Measurements from ENCODE around the gene PDZD4. TPM values are rescaled to one million over a fixed set of nuclear protein-coding genes. Genes with fewer than 3 reads are reported as not detected.

The PDZD4 gene
- total and polyA plus RNA-seq, 9 of the 15 experiments (the other 6 are each of a cell fraction or from before 2014, with no cell fraction given): 0.05 to 0.38 (median 0.07) TPM; not detected in 5

DNA sequence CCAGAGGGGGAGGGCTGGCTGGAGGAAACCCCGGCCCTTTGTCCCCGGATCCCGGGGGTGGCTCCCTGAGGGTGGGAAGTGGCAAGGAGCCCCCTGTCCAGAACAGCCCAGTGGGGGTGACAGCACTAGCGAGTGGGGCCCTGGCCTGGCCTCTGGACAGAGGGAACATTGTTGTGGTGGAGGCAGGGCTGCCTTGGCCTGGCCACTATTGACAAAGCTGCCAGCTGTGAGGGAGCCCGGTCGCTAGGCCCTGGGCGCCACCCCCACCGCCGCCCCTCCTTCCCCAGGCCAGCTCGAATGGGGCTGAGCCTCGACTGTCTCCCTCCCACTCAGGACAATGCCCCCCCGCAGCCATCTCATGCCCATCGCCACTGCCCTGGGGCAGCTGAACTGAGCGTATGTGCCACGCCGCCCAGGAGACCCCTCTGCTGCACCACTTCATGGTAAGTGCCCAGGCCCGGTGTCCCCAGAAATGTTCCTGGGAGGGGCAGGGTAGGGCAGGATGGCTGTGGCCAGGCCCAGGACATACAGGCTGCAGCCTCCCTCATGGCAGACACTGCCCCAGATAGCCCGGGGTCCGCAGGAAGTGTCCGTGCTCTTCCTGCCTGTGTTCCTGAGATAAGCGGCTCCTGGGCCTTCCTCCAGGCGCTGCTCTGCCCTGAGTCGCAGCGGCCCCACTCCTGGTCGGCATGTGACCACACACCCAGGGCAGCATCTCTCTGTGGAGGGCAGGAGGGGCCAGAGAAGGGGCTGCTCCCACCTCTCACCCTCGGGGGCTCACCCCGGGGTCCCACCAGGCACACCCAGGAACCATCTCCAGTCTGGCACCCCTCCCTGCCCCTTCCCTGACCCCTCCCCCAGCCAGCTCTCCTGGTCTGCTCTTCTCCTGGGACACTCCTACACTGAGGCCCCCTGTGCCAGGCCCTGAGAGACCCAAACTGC lies 64.9 kb downstream of the PDZD4 start (continued):
- TF ChIP-seq ZNF121 (CRISPR knock-in tag; conservative IDR thresholded peaks at IDR 0.05): no peak
- TF ChIP-seq GATAD2A (IDR thresholded peaks at IDR 0.05): no peak
- TF ChIP-seq CBX1 (IDR thresholded peaks at IDR 0.05; ENCODE audit: low read depth): no peak; the same call in 1 of the 2 replicates
- no peak for TF ChIP-seq MCM3 (IDR thresholded peaks at IDR 0.05)
- TF ChIP-seq TGIF2 (CRISPR knock-in tag; IDR thresholded peaks at IDR 0.05): no peak
- TF ChIP-seq CTBP1 (IDR thresholded peaks at IDR 0.05; ENCODE audit: borderline replicate concordance): peak; percentile 62; the same call in 1 of the 2 replicates
- no peak for TF ChIP-seq EWSR1 (IDR thresholded peaks at IDR 0.05; ENCODE audit: borderline replicate concordance, low read depth, partially characterized antibody)
- TF ChIP-seq CREB1 (IDR thresholded peaks at IDR 0.05): 0 out of 2 replicates have a peak, but pooled peaks have one; percentile 10
- no peak; the same call in 1 of the 2 replicates for TF ChIP-seq CREB1 (CRISPR knock-in tag; IDR thresholded peaks at IDR 0.05)
- TF ChIP-seq, protein P1, sequence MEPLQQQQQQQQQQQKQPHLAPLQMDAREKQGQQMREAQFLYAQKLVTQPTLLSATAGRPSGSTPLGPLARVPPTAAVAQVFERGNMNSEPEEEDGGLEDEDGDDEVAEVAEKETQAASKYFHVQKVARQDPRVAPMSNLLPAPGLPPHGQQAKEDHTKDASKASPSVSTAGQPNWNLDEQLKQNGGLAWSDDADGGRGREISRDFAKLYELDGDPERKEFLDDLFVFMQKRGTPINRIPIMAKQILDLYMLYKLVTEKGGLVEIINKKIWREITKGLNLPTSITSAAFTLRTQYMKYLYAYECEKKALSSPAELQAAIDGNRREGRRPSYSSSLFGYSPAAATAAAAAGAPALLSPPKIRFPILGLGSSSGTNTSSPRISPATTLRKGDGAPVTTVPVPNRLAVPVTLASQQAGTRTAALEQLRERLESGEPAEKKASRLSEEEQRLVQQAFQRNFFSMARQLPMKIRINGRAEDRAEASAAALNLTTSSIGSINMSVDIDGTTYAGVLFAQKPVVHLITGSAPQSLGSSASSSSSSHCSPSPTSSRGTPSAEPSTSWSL (CRISPR knock-in tag; IDR thresholded peaks at IDR 0.05; ENCODE audit: borderline replicate concordance): no peak
- no peak for TF ChIP-seq NR0B1 (IDR thresholded peaks at IDR 0.05; ENCODE audit: partially characterized antibody)
- TF ChIP-seq SREBF1 (IDR thresholded peaks at IDR 0.05; ENCODE audit: borderline replicate concordance, low read depth, low read length): no peak
- peak; percentile 78; the same call in 1 of the 2 replicates for TF ChIP-seq RUNX1 (IDR thresholded peaks at IDR 0.05; ENCODE audit: low read depth)
- TF ChIP-seq ELF4 (CRISPR knock-in tag; IDR thresholded peaks at IDR 0.05): no peak
- TF ChIP-seq SREBF2 (CRISPR knock-in tag; IDR thresholded peaks at IDR 0.05): no peak
- no peak for TF ChIP-seq RBM22 (IDR thresholded peaks at IDR 0.05; ENCODE audit: low read depth, low read length, poor library complexity, severe bottlenecking)
- TF ChIP-seq, protein P2, sequence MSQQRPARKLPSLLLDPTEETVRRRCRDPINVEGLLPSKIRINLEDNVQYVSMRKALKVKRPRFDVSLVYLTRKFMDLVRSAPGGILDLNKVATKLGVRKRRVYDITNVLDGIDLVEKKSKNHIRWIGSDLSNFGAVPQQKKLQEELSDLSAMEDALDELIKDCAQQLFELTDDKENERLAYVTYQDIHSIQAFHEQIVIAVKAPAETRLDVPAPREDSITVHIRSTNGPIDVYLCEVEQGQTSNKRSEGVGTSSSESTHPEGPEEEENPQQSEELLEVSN (IDR thresholded peaks at IDR 0.05; ENCODE audit: borderline replicate concordance in 1 of 2, extremely low read depth in 1 of 2, insufficient read depth in 1 of 2, insufficient read length in 1 of 2, low read depth in 1 of 2, low read length in 1 of 2, poor library complexity in 1 of 2, severe bottlenecking in 1 of 2): peak; percentile 51 to 62
- TF ChIP-seq RBM25 (IDR thresholded peaks at IDR 0.05; ENCODE audit: low read depth, low read length, severe bottlenecking): no peak
- TF ChIP-seq DNMT1 (IDR thresholded peaks at IDR 0.05): no peak
- no peak for TF ChIP-seq DIDO1 (tag; IDR thresholded peaks at IDR 0.05; ENCODE audit: low read depth)
- peak; percentile 82 for TF ChIP-seq EP300 (IDR thresholded peaks at IDR 0.05; ENCODE audit: low read length)
- TF ChIP-seq ATF2 (CRISPR knock-in tag; IDR thresholded peaks at IDR 0.05): no peak
- peak; percentile 49; the same call in 1 of the 2 replicates for TF ChIP-seq LEF1 (IDR thresholded peaks at IDR 0.05)
- no peak for TF ChIP-seq BACH1 (tag; IDR thresholded peaks at IDR 0.05)

All from K562 (cell line).